HepG2 (cell line): ENCODE results near the gene ARL5C. TPM values are rescaled to one million over a fixed set of nuclear protein-coding genes. Genes with fewer than 3 reads are reported as not detected.

Experiments
- ATAC-seq: fragments of 200-7000 bp; cut with Tn5 transposase; 3 replicates; pipeline ENCODE4 v1.9.1; 2020; ENCODE audit warnings: mild to moderate bottlenecking, moderate library complexity
- BruUV-seq: library from RNA; stranded (reverse); fragments of 400-500 nt; replicated peaks from 2 replicates; lab custom pipeline; 2021; lab: Mats Ljungman, UMichigan
- CTCF ChIA-PET: fragments of 300-600 bp; formaldehyde crosslinking; extraction: SDS; loops from one replicate; lab custom pipeline; 2021; ENCODE audit warnings: low total read pairs, inconsistent platforms, low intra/inter-chr PET ratio; lab: Yijun Ruan, JAX
- POLR2A ChIA-PET: fragments of 350-600 bp; sonication (Branson Sonifier 250); formaldehyde crosslinking; loops from one replicate; lab custom pipeline; 2020; ENCODE audit warnings: antibody characterized with exemption, inconsistent platforms; lab: Yijun Ruan, JAX
- DNase-seq: peaks from one replicate; pipeline ENCODE4 v3.0.0-alpha.2; 2015; ENCODE audit warnings: low spot score
- FAIRE-seq: peaks from 3 replicates; lab custom pipeline; 2011; peaks lifted over from hg19 to GRCh38; lab: Jason Lieb, UNC
- H2AFZ ChIP-seq: one replicate; pipeline ENCODE4 v1.6.1; 2011; ENCODE audit warnings: low read length, inconsistent platforms
- H3K27ac ChIP-seq: fragments of 300-600 bp; 3 replicates; pipeline ENCODE4 v1.8.0; 2011; ENCODE audit warnings: mixed run types, mild to moderate bottlenecking, mixed read lengths, low read length, inconsistent platforms; ENCODE audit not compliant: insufficient read depth; ENCODE audit errors: extremely low read length
- H3K27me3 ChIP-seq, 2 experiments: fragments of 200-600 bp in 1 of 2; 2 replicates in 1 of 2; 3 replicates in 1 of 2; pipeline versions ENCODE4 v1.6.0 to v1.8.0; 2011; ENCODE audit warnings: low read length in 2 of 2, mild to moderate bottlenecking in 2 of 2, moderate library complexity in 2 of 2, inconsistent platforms in 1 of 2; ENCODE audit not compliant: insufficient read depth in 2 of 2, control insufficient read depth in 1 of 2
- H3K36me3 ChIP-seq, 2 experiments: fragments of 200-600 bp in 1 of 2; replicated peaks in 1 of 2; 2 replicates in 1 of 2; 3 replicates in 1 of 2; pipeline versions ENCODE4 v1.5.1 to v1.8.0; 2011; ENCODE audit warnings: low read length in 2 of 2, inconsistent platforms in 1 of 2; ENCODE audit not compliant: insufficient read depth in 2 of 2, control insufficient read depth in 1 of 2
- H3K4me1 ChIP-seq: 2 replicates; pipeline ENCODE4 v1.5.1; 2012; ENCODE audit warnings: low read length, inconsistent platforms; ENCODE audit not compliant: insufficient read depth
- H3K4me2 ChIP-seq: 2 replicates; pipeline ENCODE4 v1.6.0; 2011; ENCODE audit warnings: low read depth, low read length, inconsistent platforms
- H3K4me3 ChIP-seq, 3 experiments: fragments of 200-600 bp in 1 of 3; sonication (generic), shearing (Covaris generic) in 1 of 3; replicated peaks in 1 of 3; 2 replicates each; pipeline ENCODE4 v1.5.1; 2011 to 2016; ENCODE audit warnings: low read length in 3 of 3, inconsistent platforms in 2 of 3, low read depth in 2 of 3, mild to moderate bottlenecking in 2 of 3, control low read depth in 1 of 3, mixed read lengths in 1 of 3; ENCODE audit not compliant: insufficient read depth in 1 of 3
- H3K79me2 ChIP-seq: one replicate; pipeline ENCODE4 v1.6.1; 2011; ENCODE audit warnings: low read length, inconsistent platforms; ENCODE audit not compliant: insufficient read depth
- H3K9ac ChIP-seq: 2 replicates; pipeline ENCODE4 v1.6.0; 2011; ENCODE audit warnings: mild to moderate bottlenecking, low read depth, low read length, inconsistent platforms; ENCODE audit not compliant: insufficient read depth
- H3K9me3 ChIP-seq: 2 replicates; pipeline ENCODE4 v1.5.1; 2012; ENCODE audit warnings: mild to moderate bottlenecking, low read length
- H4K20me1 ChIP-seq: 2 replicates; pipeline ENCODE4 v1.6.0; 2011; ENCODE audit warnings: inconsistent platforms, mild to moderate bottlenecking, low read length, moderate library complexity; ENCODE audit not compliant: insufficient read depth
- FOSL2 ChIP-seq: sonication (generic); formaldehyde crosslinking; IDR thresholded peaks from 2 replicates; pipeline ENCODE4 v1.4.0; 2020; ENCODE audit warnings: missing genetic modification reagents
- GPN1 ChIP-seq: sonication (generic); formaldehyde crosslinking; IDR thresholded peaks from 2 replicates; pipeline ENCODE4 v1.5.1; 2020; ENCODE audit warnings: missing genetic modification reagents, borderline replicate concordance
- HNF4G ChIP-seq, 2 experiments: sonication (generic) in 1 of 2; formaldehyde crosslinking in 1 of 2; IDR thresholded peaks; 2 replicates each; pipeline versions ENCODE4 v1.4.0 to v1.6.1; 2011 to 2020; ENCODE audit warnings: borderline replicate concordance in 2 of 2, low read depth in 2 of 2, mild to moderate bottlenecking in 2 of 2, low read length in 1 of 2, missing genetic modification reagents in 1 of 2, moderate library complexity in 1 of 2
- JUND ChIP-seq: sonication (generic); formaldehyde crosslinking; IDR thresholded peaks from 2 replicates; pipeline ENCODE4 v1.8.0; 2022; ENCODE audit warnings: mild to moderate bottlenecking, missing genetic modification reagents
- MAFF ChIP-seq: IDR thresholded peaks from 2 replicates; pipeline ENCODE4 v1.6.1; 2011; ENCODE audit warnings: low read depth, low read length, improper control_type of control experiment
- MATR3 ChIP-seq: sonication (generic); formaldehyde crosslinking; IDR thresholded peaks from 2 replicates; pipeline ENCODE4 v1.4.0; 2020; ENCODE audit warnings: missing genetic modification reagents
- NFE2L2 ChIP-seq: fragments of 150-350 bp; IDR thresholded peaks from 2 replicates; pipeline ENCODE4 v1.6.1; 2014; ENCODE audit warnings: low read length
- PCBP1 ChIP-seq: fragments of 200-400 bp; formaldehyde crosslinking; IDR thresholded peaks from 2 replicates; pipeline ENCODE4 v1.6.1; 2017; ENCODE audit warnings: mild to moderate bottlenecking, low read depth, low read length, borderline replicate concordance
- SUZ12 ChIP-seq: fragments of 150-350 bp; IDR thresholded peaks from 2 replicates; pipeline ENCODE4 v1.6.1; 2014; ENCODE audit warnings: low read depth, low read length
- TAF1 ChIP-seq: sonication (generic); formaldehyde crosslinking; IDR thresholded peaks from 2 replicates; pipeline ENCODE4 v1.4.0; 2020; ENCODE audit warnings: missing genetic modification reagents
- TARDBP ChIP-seq: sonication (generic); formaldehyde crosslinking; IDR thresholded peaks from 2 replicates; pipeline ENCODE4 v1.8.0; 2022; ENCODE audit warnings: mild to moderate bottlenecking, missing genetic modification reagents
- ZNF577 ChIP-seq: sonication (generic); formaldehyde crosslinking; IDR thresholded peaks from 2 replicates; pipeline ENCODE4 v1.4.0; 2020; ENCODE audit warnings: mild to moderate bottlenecking, low read depth, missing genetic modification reagents, borderline replicate concordance
- ZNF616 ChIP-seq: sonication (generic); formaldehyde crosslinking; IDR thresholded peaks from 2 replicates; pipeline ENCODE4 v1.5.0; 2020; ENCODE audit warnings: low read depth, mild to moderate bottlenecking, missing genetic modification reagents
- ZNF703 ChIP-seq: sonication (generic); formaldehyde crosslinking; IDR thresholded peaks from 2 replicates; pipeline ENCODE4 v1.5.1; 2020; ENCODE audit warnings: missing genetic modification reagents, mild to moderate bottlenecking, moderate library complexity, borderline replicate concordance
- ZNF713 ChIP-seq: sonication (generic); formaldehyde crosslinking; IDR thresholded peaks from 2 replicates; pipeline ENCODE4 v1.4.0; 2020; ENCODE audit warnings: mild to moderate bottlenecking, missing genetic modification reagents
- ZNF761 ChIP-seq: sonication (generic); formaldehyde crosslinking; conservative IDR thresholded peaks from 2 replicates; pipeline ENCODE4 v1.4.0; 2020; ENCODE audit warnings: mild to moderate bottlenecking, missing genetic modification reagents
- ZSCAN12 ChIP-seq: sonication (generic); formaldehyde crosslinking; IDR thresholded peaks from 2 replicates; pipeline ENCODE4 v1.9.0; 2021; ENCODE audit warnings: mild to moderate bottlenecking, missing genetic modification reagents
- WGBS: methylation state at CpG from one replicate; pipeline ENCODE4 v1.1.6; 2017; ENCODE audit warnings: low lambda C conversion rate; 5-methylcytosine and 5-hydroxymethylcytosine counted together
- in situ Hi-C: cut with HindIII; loops from 2 replicates; pipeline ENCODE4 v1.10.0; 2017; ENCODE audit warnings: low pct_unique_long_range_greater_than_20kb; ENCODE audit not compliant: extremely low pct_ligation_motif_present
- intact Hi-C: fragments of 100-400 bp; cut with micrococcal nuclease; formaldehyde crosslinking; loops from one replicate; pipeline ENCODE4 v1.10.0; 2022; ENCODE audit not compliant: unreplicated experiment
- polyA plus RNA-seq, 8 experiments: library from polyadenylated mRNA; depleted of rRNA in 3 of 8; stranded (reverse) in 7 of 8; unstranded in 1 of 8; fragments of >200 nt; fragmentation: Illumina TruSeq in 4 of 8; extraction: Trizol in 4 of 8; gene quantifications; 2 replicates each; pipeline versions ENCODE4 v1.2.1 to v1.2.3, GENCODE V29; 2011 to 2016; ENCODE audit warnings: low read depth in 4 of 8, missing spikeins in 1 of 8, mixed read lengths in 1 of 8; ENCODE audit not compliant: insufficient read depth in 1 of 8
- total RNA-seq, 5 experiments: library from RNA; depleted of rRNA; stranded (reverse); fragments of >200 nt; fragmentation: Illumina TruSeq; extraction: Trizol; gene quantifications; 2 replicates each; pipeline ENCODE4 v1.2.3, GENCODE V29; 2016; ENCODE audit warnings: low read depth in 1 of 5
- TF ChIP-seq, protein P1 (sequence below): sonication (generic); formaldehyde crosslinking; IDR thresholded peaks from 2 replicates; pipeline ENCODE4 v1.4.0; 2020; ENCODE audit warnings: mild to moderate bottlenecking, missing genetic modification reagents
- TF ChIP-seq, protein P2 (sequence below): IDR thresholded peaks from 2 replicates; pipeline ENCODE4 v1.6.1; 2018; ENCODE audit warnings: missing genetic modification reagents
- TF ChIP-seq, protein P3 (sequence below): sonication (generic); formaldehyde crosslinking; IDR thresholded peaks from 2 replicates; pipeline ENCODE4 v1.9.0; 2021; ENCODE audit warnings: missing genetic modification reagents, borderline replicate concordance

Gene ARL5C
- total and polyA plus RNA-seq, 2 of the 13 experiments (the other 11 are each of a cell fraction or from before 2014, with no cell fraction given) = not detected

DNA sequence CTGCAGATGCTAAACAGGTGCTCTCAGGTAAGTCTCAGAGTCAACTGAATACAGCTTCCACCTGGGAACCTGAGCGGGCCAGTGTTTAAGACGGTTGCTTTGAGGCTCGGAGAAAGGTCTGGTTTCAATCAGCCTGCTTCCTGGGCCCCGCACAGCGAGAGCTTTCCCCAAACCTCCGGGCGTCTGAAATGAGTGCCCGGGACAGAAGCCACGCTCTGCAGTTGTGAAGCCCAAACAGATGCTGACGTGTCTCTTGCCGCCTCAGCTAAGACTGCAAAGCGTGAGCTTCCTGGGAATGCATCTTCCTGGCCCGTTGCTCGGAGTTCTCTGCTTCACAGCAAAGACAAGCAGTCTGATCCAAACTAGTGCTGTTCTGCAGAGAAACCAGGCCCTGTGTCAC lies 51.2 kb downstream of the ARL5C start (continued):
- TF ChIP-seq HNF4G (IDR thresholded peaks at IDR 0.05; ENCODE audit: borderline replicate concordance, low read depth, low read length) (no peak), HNF4G (CRISPR knock-in tag; IDR thresholded peaks at IDR 0.05; ENCODE audit: borderline replicate concordance, low read depth) (no peak), SUZ12 (no peak), ZNF577 (CRISPR knock-in tag) (no peak), ZNF713 (CRISPR knock-in tag) (no peak), ZNF703 (no peak)
- TF ChIP-seq, protein P1, sequence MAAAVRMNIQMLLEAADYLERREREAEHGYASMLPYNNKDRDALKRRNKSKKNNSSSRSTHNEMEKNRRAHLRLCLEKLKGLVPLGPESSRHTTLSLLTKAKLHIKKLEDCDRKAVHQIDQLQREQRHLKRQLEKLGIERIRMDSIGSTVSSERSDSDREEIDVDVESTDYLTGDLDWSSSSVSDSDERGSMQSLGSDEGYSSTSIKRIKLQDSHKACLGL (CRISPR knock-in tag) = no peak

DNA sequence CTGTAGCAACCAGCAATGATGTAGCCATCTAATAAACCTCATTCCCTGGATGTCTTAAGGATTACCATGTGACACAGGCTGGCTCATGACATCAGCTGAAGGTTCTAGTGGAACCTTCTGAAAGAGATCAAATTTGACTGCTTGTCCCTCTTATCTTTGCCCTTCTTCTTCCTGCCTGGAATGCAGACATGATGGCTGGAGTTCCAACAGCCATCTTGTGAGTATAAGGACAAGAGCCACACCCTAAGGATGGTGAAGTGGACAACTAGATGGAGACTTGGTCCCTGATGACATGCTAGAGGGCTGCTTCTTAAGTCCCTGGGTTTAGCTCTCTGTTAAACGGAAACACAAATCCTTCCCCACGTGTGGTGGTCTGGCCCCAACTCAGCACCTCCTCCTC lies 52.1 kb downstream of the ARL5C start:
- no peaks in the 10 kb centered on the region for H3K36me3 ChIP-seq
- DNase-seq (no peak), FAIRE-seq (no peak), ATAC-seq (no peak)
- BruUV-seq = no TSS peak
- H2AFZ ChIP-seq = no peak overlapping the region
- POLR2A ChIA-PET = interaction anchor here (1.7 kb wide), 1 partner anchor 11 kb away, joined by 4 read pairs; no protein-coding TSS in a partner anchor
- in situ Hi-C loops (no loop called here), intact Hi-C loops (no loop called here)
- H3K9me3 ChIP-seq = no peaks in the 10 kb centered on the region
- no peak overlapping the region for H3K27ac ChIP-seq
- H3K4me3 ChIP-seq = no peak overlapping the region
- no peak for TF ChIP-seq NFE2L2
- TF ChIP-seq, protein P2, sequence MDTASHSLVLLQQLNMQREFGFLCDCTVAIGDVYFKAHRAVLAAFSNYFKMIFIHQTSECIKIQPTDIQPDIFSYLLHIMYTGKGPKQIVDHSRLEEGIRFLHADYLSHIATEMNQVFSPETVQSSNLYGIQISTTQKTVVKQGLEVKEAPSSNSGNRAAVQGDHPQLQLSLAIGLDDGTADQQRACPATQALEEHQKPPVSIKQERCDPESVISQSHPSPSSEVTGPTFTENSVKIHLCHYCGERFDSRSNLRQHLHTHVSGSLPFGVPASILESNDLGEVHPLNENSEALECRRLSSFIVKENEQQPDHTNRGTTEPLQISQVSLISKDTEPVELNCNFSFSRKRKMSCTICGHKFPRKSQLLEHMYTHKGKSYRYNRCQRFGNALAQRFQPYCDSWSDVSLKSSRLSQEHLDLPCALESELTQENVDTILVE (CRISPR knock-in tag) = no peak
- no peak for TF ChIP-seq MAFF
- no peak for TF ChIP-seq JUND (CRISPR knock-in tag)
- TF ChIP-seq ZNF616 (CRISPR knock-in tag) = no peak
- no peak for TF ChIP-seq ZNF761 (CRISPR knock-in tag)
- TF ChIP-seq, protein P3, sequence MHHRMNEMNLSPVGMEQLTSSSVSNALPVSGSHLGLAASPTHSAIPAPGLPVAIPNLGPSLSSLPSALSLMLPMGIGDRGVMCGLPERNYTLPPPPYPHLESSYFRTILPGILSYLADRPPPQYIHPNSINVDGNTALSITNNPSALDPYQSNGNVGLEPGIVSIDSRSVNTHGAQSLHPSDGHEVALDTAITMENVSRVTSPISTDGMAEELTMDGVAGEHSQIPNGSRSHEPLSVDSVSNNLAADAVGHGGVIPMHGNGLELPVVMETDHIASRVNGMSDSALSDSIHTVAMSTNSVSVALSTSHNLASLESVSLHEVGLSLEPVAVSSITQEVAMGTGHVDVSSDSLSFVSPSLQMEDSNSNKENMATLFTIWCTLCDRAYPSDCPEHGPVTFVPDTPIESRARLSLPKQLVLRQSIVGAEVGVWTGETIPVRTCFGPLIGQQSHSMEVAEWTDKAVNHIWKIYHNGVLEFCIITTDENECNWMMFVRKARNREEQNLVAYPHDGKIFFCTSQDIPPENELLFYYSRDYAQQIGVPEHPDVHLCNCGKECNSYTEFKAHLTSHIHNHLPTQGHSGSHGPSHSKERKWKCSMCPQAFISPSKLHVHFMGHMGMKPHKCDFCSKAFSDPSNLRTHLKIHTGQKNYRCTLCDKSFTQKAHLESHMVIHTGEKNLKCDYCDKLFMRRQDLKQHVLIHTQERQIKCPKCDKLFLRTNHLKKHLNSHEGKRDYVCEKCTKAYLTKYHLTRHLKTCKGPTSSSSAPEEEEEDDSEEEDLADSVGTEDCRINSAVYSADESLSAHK (CRISPR knock-in tag) = no peak
- TF ChIP-seq PCBP1 = no peak
- no peak for TF ChIP-seq GPN1
- no peak for TF ChIP-seq TARDBP (CRISPR knock-in tag)
- TF ChIP-seq TAF1 (CRISPR knock-in tag) = no peak
- TF ChIP-seq FOSL2 (CRISPR knock-in tag) = no peak
- no peak for TF ChIP-seq ZSCAN12 (CRISPR knock-in tag)
- no peak for TF ChIP-seq MATR3
- H3K27me3 ChIP-seq = peaks cover 6 to 55% of the 10 kb centered on the region in 2 experiments
- 19% methylated on average over 2 of the region's 2 CpGs for WGBS
- no peaks in the 10 kb centered on the region for H3K79me2 ChIP-seq
- CTCF ChIA-PET = no interaction called here
- no peak overlapping the region for H3K4me2 ChIP-seq
- no peak overlapping the region for H3K9ac ChIP-seq
- no peaks in the 10 kb centered on the region for H4K20me1 ChIP-seq
- H3K4me1 ChIP-seq = peaks cover 9% of the 10 kb centered on the region
